A549 (cell line): Measurements from ENCODE around the gene COL11A2. TPM values are rescaled to one million over a fixed set of nuclear protein-coding genes. Genes with fewer than 3 reads are reported as not detected.
"Not testable (repeated sequence)": the region's sequence is repeated elsewhere in the genome, so short reads cannot be mapped to it uniquely, and the experiment has no call there.

Source experiments
- ATAC-seq, 2 experiments: fragments of 200-7000 bp in 1 of 2; fragments of >200 bp in 1 of 2; cut with Nextera tagmentation in 1 of 2; cut with Tn5 transposase in 1 of 2; 3 replicates each; pipeline versions ENCODE4 v1.8.0 to v1.9.1; 2018 to 2020; ENCODE audit warnings: mild to moderate bottlenecking in 1 of 2, moderate library complexity in 1 of 2
- CTCF ChIA-PET: fragments of 300-600 bp; sonication (Branson Sonifier 250); formaldehyde crosslinking; extraction: SDS; loops from one replicate; lab custom pipeline; 2021; ENCODE audit warnings: antibody characterized with exemption, inconsistent platforms; lab: Yijun Ruan, JAX
- POLR2A ChIA-PET: fragments of 350-600 bp; formaldehyde crosslinking; extraction: SDS; loops from one replicate; lab custom pipeline; 2021; ENCODE audit warnings: antibody characterized with exemption, inconsistent platforms; lab: Yijun Ruan, JAX
- DNase-seq, 2 experiments: peaks; one replicate each; pipeline versions ENCODE4 v3.0.0 to v3.0.0-alpha.2; 2011 to 2016; ENCODE audit warnings: low read depth in 1 of 2, low spot score in 1 of 2
- FAIRE-seq: peaks from 2 replicates; lab custom pipeline; 2011; peaks lifted over from hg19 to GRCh38; lab: Jason Lieb, UNC
- H3K27ac ChIP-seq, 2 experiments: fragments of >200 bp; sonication (Bioruptor Twin); formaldehyde crosslinking; 3 replicates each; pipeline ENCODE4 v1.5.1; 2016 to 2017
- H3K4me1 ChIP-seq: fragments of >200 bp; sonication (Bioruptor Twin); formaldehyde crosslinking; 3 replicates; pipeline ENCODE4 v1.6.1; 2016
- H3K4me2 ChIP-seq: fragments of >200 bp; sonication (Bioruptor Twin); formaldehyde crosslinking; 3 replicates; pipeline ENCODE4 v1.6.1; 2016
- H3K4me3 ChIP-seq: fragments of >200 bp; sonication (Bioruptor Twin); formaldehyde crosslinking; 3 replicates; pipeline ENCODE4 v1.5.1; 2016
- H3K9me3 ChIP-seq: fragments of >200 bp; sonication (Bioruptor Twin); formaldehyde crosslinking; 3 replicates; pipeline ENCODE4 v1.6.1; 2016
- ATOH8 ChIP-seq: fragments of 250-450 bp; sonication (Bioruptor Pico); IDR thresholded peaks from 2 replicates; pipeline ENCODE4 v1.5.0; 2020; ENCODE audit warnings: low read depth, mild to moderate bottlenecking, moderate library complexity
- BCL3 ChIP-seq: fragments of >200 bp; sonication (Bioruptor Twin); formaldehyde crosslinking; IDR thresholded peaks from 3 replicates; pipeline ENCODE4 v1.6.1; 2016
- CEBPB ChIP-seq, 2 experiments: fragments of >200 bp in 1 of 2; sonication (Bioruptor Twin) in 1 of 2; formaldehyde crosslinking in 1 of 2; IDR thresholded peaks; 2 replicates each; pipeline ENCODE4 v1.6.1; 2012 to 2016
- CHD2 ChIP-seq: fragments of 150-350 bp; IDR thresholded peaks from 2 replicates; pipeline ENCODE4 v1.6.1; 2014; ENCODE audit warnings: low read length; ENCODE audit not compliant: partially characterized antibody
- EHF ChIP-seq: fragments of 250-450 bp; sonication (Bioruptor Pico); IDR thresholded peaks from 2 replicates; pipeline ENCODE4 v1.5.0; 2020; ENCODE audit warnings: mild to moderate bottlenecking
- EP300 ChIP-seq, 2 experiments: fragments of >200 bp; sonication (Bioruptor Twin); formaldehyde crosslinking; IDR thresholded peaks; 2 replicates in 1 of 2; 3 replicates in 1 of 2; pipeline ENCODE4 v1.6.1; 2016 to 2017
- FOXS1 ChIP-seq: fragments of 250-450 bp; sonication (Bioruptor Pico); IDR thresholded peaks from 2 replicates; pipeline ENCODE4 v1.5.0; 2020; ENCODE audit warnings: mild to moderate bottlenecking, moderate library complexity
- HOXA7 ChIP-seq: fragments of 250-450 bp; sonication (Bioruptor Pico); IDR thresholded peaks from 2 replicates; pipeline ENCODE4 v1.5.0; 2020; ENCODE audit warnings: mild to moderate bottlenecking, moderate library complexity
- HOXB13 ChIP-seq: fragments of 250-450 bp; sonication (Bioruptor Pico); IDR thresholded peaks from 2 replicates; pipeline ENCODE4 v1.5.0; 2020; ENCODE audit warnings: low read depth, mild to moderate bottlenecking, moderate library complexity
- KDM5A ChIP-seq: fragments of 200-600 bp; sonication (generic); IDR thresholded peaks from 2 replicates; pipeline ENCODE4 v1.6.1; 2016; ENCODE audit warnings: antibody characterized with exemption, mild to moderate bottlenecking
- PBX3 ChIP-seq: IDR thresholded peaks from 2 replicates; pipeline ENCODE4 v1.6.1; 2012
- RARB ChIP-seq: fragments of 250-450 bp; sonication (Bioruptor Pico); IDR thresholded peaks from 2 replicates; pipeline ENCODE4 v1.8.0; 2021; ENCODE audit warnings: mild to moderate bottlenecking, moderate library complexity
- REST ChIP-seq: fragments of 200-600 bp; sonication (generic); IDR thresholded peaks from 2 replicates; pipeline ENCODE4 v1.6.1; 2016; ENCODE audit warnings: antibody characterized with exemption, mild to moderate bottlenecking, moderate library complexity
- RNF2 ChIP-seq: fragments of 200-600 bp; sonication (generic); IDR thresholded peaks from 2 replicates; pipeline ENCODE4 v1.6.1; 2016; ENCODE audit warnings: low read depth, mild to moderate bottlenecking, antibody characterized with exemption, moderate library complexity, borderline replicate concordance
- SREBF2 ChIP-seq: fragments of 450-650 bp; IDR thresholded peaks from 2 replicates; pipeline ENCODE4 v1.6.1; 2014; ENCODE audit warnings: mild to moderate bottlenecking, moderate library complexity
- TFCP2L1 ChIP-seq: fragments of 250-450 bp; sonication (Bioruptor Pico); IDR thresholded peaks from 2 replicates; pipeline ENCODE4 v1.5.0; 2021; ENCODE audit warnings: mild to moderate bottlenecking
- USF2 ChIP-seq: fragments of 450-650 bp; IDR thresholded peaks from 2 replicates; pipeline ENCODE4 v1.6.1; 2014; ENCODE audit warnings: antibody characterized with exemption
- WGBS: methylation state at CpG from one replicate; pipeline ENCODE4 v1.1.6; 2017; ENCODE audit errors: missing lambda C conversion rate; 5-methylcytosine and 5-hydroxymethylcytosine counted together
- polyA plus RNA-seq, 4 experiments: library from polyadenylated mRNA; depleted of rRNA in 3 of 4; stranded (reverse); fragments of >200 nt; fragmentation: RNase III in 1 of 4; extraction: RNeasy Plus Mini Kit Qiagen cat#74134 plus additional on column Dnase treatment in 1 of 4; gene quantifications; 2 replicates in 3 of 4; 3 replicates in 1 of 4; pipeline ENCODE4 v1.2.3, GENCODE V29; 2011 to 2017

Gene COL11A2
- polyA plus RNA-seq, 2 of the 4 experiments (the other 2 are of a cell fraction) = 0.66 to 1.3 TPM

- TF ChIP-seq EP300 (IDR thresholded peaks at IDR 0.05) (no peak), RARB (CRISPR knock-in tag) (no peak), PBX3 (no peak), ATOH8 (CRISPR knock-in tag) (no peak)
These were observed 44.6 kb upstream of the COL11A2 start (continued) for GRCh38 chr6:33236852-33237251.

- H3K4me2 ChIP-seq = no peak overlapping the region
- no peaks in the 10 kb centered on the region for H3K9me3 ChIP-seq
- ATAC-seq = no peak
- no peaks in the 10 kb centered on the region for H3K4me1 ChIP-seq
- no peak for DNase-seq
- H3K4me3 ChIP-seq = no peak overlapping the region
- ChIA-PET POLR2A (no interaction called here), CTCF (interaction anchor here (1.0 to 7.2 kb wide), 3 partner anchors 11 to 115 kb away, joined by 4 to 39 read pairs (median 4); no protein-coding TSS in a partner anchor)
- H3K27ac ChIP-seq = no peak overlapping the region
- FAIRE-seq = no peak
- no peak for TF ChIP-seq CHD2
- TF ChIP-seq USF2 = no peak
These were observed 44.1 kb upstream of the COL11A2 start for GRCh38 chr6:33236328-33236727.

- no peak overlapping the region for H3K4me3 ChIP-seq
- TF ChIP-seq KDM5A (no peak), PBX3 (no peak), BCL3 (no peak), HOXB13 (no peak), HOXA7 (CRISPR knock-in tag) (no peak), EHF (no peak), USF2 (no peak), SREBF2 (no peak), TFCP2L1 (CRISPR knock-in tag) (no peak), RNF2 (no peak), FOXS1 (CRISPR knock-in tag) (no peak), CEBPB (IDR thresholded peaks at IDR 0.05) (no peak), REST (no peak)
- ATAC-seq (no peak), DNase-seq (no peak), FAIRE-seq (no peak)
- WGBS = 39% methylated on average over 6 of the region's 6 CpGs
- H3K4me2 ChIP-seq = no peak overlapping the region
- POLR2A ChIA-PET = no interaction called here
- no peaks in the 10 kb centered on the region for H3K9me3 ChIP-seq
- no peaks in the 10 kb centered on the region for H3K4me1 ChIP-seq
- no peak overlapping the region for H3K27ac ChIP-seq
- CTCF ChIA-PET = interaction anchor here (1.0 to 7.2 kb wide), 5 partner anchors 13 to 221 kb away, joined by 3 to 39 read pairs (median 4); partner anchors contain the start of gene RING1
These were observed 43.0 kb upstream of the COL11A2 start for GRCh38 chr6:33235221-33235634.

GRCh38 chr6:33226503-33227120, 34.3 kb upstream of the COL11A2 start:
- H3K27ac ChIP-seq, H3K9me3 ChIP-seq, H3K4me2 ChIP-seq, ATAC-seq, FAIRE-seq, H3K4me1 ChIP-seq, POLR2A ChIA-PET, DNase-seq, H3K4me3 ChIP-seq: not testable (repeated sequence)
- WGBS = 69% methylated on average over 12 of the region's 14 CpGs
- CTCF ChIA-PET = interaction anchor here (1.3 to 3.2 kb wide), 3 partner anchors 21 to 226 kb away, joined by 3 to 7 read pairs (median 5); no protein-coding TSS in a partner anchor
